Glutamatergic neuron (in vitro differentiated cells): ENCODE measurements around the gene CLEC18A. TPM values are rescaled to one million over a fixed set of nuclear protein-coding genes. Genes with fewer than 3 reads are reported as not detected.
A peak's percentile ranks its signal among the peaks of the same experiment; 100 is the strongest.
"Not testable (repeated sequence)": the region's sequence is repeated elsewhere in the genome, so short reads cannot be mapped to it uniquely, and the experiment has no call there.

Experiments used
- DNase-seq: peaks from one replicate; pipeline ENCODE4 v3.0.0; 2022
- H3K27ac Mint-ChIP-seq: one replicate; pipeline ENCODE4 v1.8.0; 2020; ENCODE audit warnings: mild to moderate bottlenecking, mixed read lengths, inconsistent platforms; ENCODE audit not compliant: unreplicated experiment
- H3K27me3 Mint-ChIP-seq: one replicate; pipeline ENCODE4 v1.8.0; 2020; ENCODE audit warnings: mild to moderate bottlenecking, moderate library complexity, mixed read lengths, inconsistent platforms; ENCODE audit not compliant: unreplicated experiment
- H3K36me3 Mint-ChIP-seq: one replicate; pipeline ENCODE4 v1.8.0; 2020; ENCODE audit warnings: mild to moderate bottlenecking, mixed read lengths, inconsistent platforms; ENCODE audit not compliant: unreplicated experiment
- H3K4me1 Mint-ChIP-seq: one replicate; pipeline ENCODE4 v1.8.0; 2020; ENCODE audit warnings: mild to moderate bottlenecking, low read depth, mixed read lengths, inconsistent platforms; ENCODE audit not compliant: unreplicated experiment
- H3K4me3 Mint-ChIP-seq: one replicate; pipeline ENCODE4 v1.8.0; 2020; ENCODE audit warnings: mild to moderate bottlenecking, mixed read lengths, inconsistent platforms; ENCODE audit not compliant: unreplicated experiment
- H3K9me3 Mint-ChIP-seq: one replicate; pipeline ENCODE4 v1.8.0; 2020; ENCODE audit warnings: mild to moderate bottlenecking, moderate library complexity, mixed read lengths, inconsistent platforms; ENCODE audit not compliant: unreplicated experiment
- long read RNA-seq: library from polyadenylated mRNA; unstranded; transcript quantifications from one replicate; pipeline ENCODE4 v2.0.0, GENCODE V29; 2020; ENCODE audit not compliant: unreplicated experiment
- total RNA-seq: library from RNA; stranded (reverse); fragmentation: NEBNext Ultra II Directional; extraction: Animal tissue kit (Norgen Biotek cat#: 25700); gene quantifications from one replicate; pipeline ENCODE4 v1.2.1, GENCODE V29; 2021; ENCODE audit not compliant: unreplicated experiment
- TF ChIP-seq, protein P1 (sequence below): fragments of 200-600 bp; sonication (generic); IDR thresholded peaks from one replicate; pipeline ENCODE4 v1.5.0; 2021; ENCODE audit not compliant: partially characterized antibody, unreplicated experiment

CLEC18A gene
- total RNA-seq, result 2.5 TPM
- long read RNA-seq, result 0 reads

DNA sequence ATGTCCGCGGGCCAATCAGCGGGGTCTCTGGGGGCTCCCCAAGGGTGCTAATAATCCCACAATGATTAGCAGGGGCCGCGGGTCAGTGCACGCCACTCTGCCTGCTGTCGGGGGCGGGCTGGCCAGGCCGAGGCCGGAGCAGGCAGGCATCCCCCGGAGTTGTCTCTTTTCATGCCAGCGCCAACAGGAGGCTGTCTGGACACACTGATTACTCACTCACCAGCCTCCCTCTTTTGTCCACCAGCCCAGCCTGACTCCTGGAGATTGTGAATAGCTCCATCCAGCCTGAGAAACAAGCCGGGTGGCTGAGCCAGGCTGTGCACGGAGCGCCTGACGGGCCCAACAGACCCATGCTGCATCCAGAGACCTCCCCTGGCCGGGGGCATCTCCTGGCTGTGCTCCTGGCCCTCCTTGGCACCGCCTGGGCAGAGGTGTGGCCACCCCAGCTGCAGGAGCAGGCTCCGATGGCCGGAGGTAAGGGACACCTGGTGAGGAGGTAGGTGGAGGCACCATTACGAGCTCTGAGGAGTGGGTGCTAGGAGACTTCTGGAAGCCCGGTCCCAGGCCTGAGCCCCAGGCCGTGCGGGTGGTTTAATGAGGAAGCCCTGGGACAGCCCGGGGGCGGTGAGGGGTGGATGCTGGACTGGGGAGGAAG is at the start of gene CLEC18A:
CLEC18A (plus strand) TSS at position 318 of the 655 bp plus-strand sequence; CDS start at position 351, 33 bp downstream.
- H3K4me3 Mint-ChIP-seq, H3K9me3 Mint-ChIP-seq, H3K4me1 Mint-ChIP-seq, H3K36me3 Mint-ChIP-seq, H3K27me3 Mint-ChIP-seq, H3K27ac Mint-ChIP-seq, DNase-seq: not testable (repeated sequence)

- H3K9me3 Mint-ChIP-seq, result peaks cover 3% of the 10 kb centered on the region
- H3K27me3 Mint-ChIP-seq, result no peaks in the 10 kb centered on the region
- H3K27ac Mint-ChIP-seq, result no peak overlapping the region
- no peak overlapping the region for H3K4me3 Mint-ChIP-seq
- H3K4me1 Mint-ChIP-seq, result peaks cover 4% of the 10 kb centered on the region
- H3K36me3 Mint-ChIP-seq, result peaks cover 9% of the 10 kb centered on the region
- DNase-seq, result no peak
- TF ChIP-seq, protein P1, sequence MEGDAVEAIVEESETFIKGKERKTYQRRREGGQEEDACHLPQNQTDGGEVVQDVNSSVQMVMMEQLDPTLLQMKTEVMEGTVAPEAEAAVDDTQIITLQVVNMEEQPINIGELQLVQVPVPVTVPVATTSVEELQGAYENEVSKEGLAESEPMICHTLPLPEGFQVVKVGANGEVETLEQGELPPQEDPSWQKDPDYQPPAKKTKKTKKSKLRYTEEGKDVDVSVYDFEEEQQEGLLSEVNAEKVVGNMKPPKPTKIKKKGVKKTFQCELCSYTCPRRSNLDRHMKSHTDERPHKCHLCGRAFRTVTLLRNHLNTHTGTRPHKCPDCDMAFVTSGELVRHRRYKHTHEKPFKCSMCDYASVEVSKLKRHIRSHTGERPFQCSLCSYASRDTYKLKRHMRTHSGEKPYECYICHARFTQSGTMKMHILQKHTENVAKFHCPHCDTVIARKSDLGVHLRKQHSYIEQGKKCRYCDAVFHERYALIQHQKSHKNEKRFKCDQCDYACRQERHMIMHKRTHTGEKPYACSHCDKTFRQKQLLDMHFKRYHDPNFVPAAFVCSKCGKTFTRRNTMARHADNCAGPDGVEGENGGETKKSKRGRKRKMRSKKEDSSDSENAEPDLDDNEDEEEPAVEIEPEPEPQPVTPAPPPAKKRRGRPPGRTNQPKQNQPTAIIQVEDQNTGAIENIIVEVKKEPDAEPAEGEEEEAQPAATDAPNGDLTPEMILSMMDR, result no peak
Observed at GRCh38 chr16:69903865-69904415, 47.2 kb upstream of the CLEC18A start.

DNA sequence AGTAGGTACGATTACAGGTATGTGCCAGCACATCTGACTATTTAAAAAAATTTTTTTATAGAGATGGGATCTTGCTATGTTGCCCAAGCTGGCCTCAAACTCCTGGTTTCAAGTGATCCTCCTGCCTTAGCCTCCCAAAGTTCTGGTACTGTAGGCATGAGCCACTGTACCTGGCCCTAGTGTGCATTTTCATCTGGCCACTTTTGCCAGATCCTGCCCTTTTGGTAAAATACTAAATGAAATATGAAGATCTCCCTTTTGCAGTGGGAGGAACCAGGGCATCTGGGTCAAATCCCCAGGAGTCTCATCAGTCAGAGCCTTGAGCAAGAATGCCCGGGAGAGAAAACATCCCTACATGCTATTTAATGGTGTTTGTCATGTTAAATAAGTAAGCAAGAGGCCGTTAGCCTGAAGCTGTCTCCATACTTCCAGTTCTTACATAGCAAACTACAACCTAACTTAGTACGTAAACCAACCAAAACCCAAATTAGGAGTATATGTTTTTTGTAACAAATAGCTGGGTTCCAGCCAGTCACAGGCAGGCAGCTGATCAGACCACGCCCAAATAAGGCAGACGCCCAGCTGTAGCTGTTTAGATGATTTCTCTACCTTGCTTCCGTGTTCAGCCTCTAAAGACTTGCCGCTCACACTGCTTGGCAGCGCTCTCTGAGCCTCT is 46.5 kb upstream of the CLEC18A start:
- no peak overlapping the region for H3K27ac Mint-ChIP-seq
- TF ChIP-seq, protein P1, result no peak
- peaks cover 9% of the 10 kb centered on the region for H3K36me3 Mint-ChIP-seq
- no peak overlapping the region for H3K4me3 Mint-ChIP-seq
- no peak for DNase-seq
- no peaks in the 10 kb centered on the region for H3K27me3 Mint-ChIP-seq
- H3K9me3 Mint-ChIP-seq, result peaks cover 3% of the 10 kb centered on the region
- peaks cover 4% of the 10 kb centered on the region for H3K4me1 Mint-ChIP-seq

DNA sequence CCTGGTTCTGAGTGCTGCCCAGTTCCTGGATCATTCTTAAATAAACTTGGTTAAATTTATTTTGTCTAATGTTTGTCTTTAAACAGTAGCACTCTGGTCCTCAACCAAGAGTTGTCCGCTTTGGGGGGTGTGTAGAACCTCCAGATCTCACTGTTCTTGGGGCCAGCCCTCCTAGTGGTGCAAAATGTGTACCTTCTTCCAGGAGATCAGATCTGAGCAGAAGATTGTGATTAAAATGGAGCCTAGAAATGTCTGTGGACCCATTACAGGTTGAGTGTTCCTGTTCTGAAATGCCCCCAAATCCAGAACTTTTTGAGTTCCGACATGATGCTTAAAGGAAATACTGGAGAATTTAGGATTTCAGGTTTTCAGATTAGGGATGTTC is 46.0 kb upstream of the CLEC18A start:
- Mint-ChIP-seq H3K4me1 (peaks cover 4% of the 10 kb centered on the region), H3K36me3 (peaks cover 9% of the 10 kb centered on the region), H3K27ac (no peak overlapping the region), H3K27me3 (no peaks in the 10 kb centered on the region), H3K9me3 (peaks cover 3% of the 10 kb centered on the region), H3K4me3 (no peak overlapping the region)
- no peak for DNase-seq
- TF ChIP-seq, protein P1, result peak; percentile 16

DNA sequence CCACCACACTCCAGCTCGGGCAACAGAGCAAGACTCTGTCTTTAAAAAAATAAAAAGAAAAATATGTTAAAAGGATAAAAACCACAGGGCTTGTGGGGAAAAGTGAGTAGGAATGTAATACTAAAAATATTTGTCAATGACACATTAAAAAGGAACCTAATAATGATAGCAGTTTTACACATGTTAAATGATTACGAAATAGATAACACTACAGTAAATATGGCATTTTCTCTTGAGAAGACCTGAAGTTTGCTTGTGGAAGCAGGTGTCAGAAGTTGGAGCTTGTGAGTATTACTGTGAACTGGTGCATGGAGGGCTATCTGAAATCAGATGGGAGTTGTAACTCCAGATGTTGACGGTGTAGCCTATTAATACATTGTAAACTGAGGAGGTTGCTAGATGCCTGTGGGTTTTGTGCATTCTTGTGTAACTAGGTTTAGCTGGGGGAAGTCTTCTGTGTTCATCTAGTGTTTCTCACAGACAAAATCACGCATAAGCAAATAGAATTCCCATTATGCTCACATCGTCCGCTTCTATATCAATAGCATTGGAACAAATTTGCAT is 44.2 kb upstream of the CLEC18A start:
- H3K27me3 Mint-ChIP-seq, result no peaks in the 10 kb centered on the region
- TF ChIP-seq, protein P1, result no peak
- DNase-seq, result no peak
- peaks cover 9% of the 10 kb centered on the region for H3K36me3 Mint-ChIP-seq
- H3K9me3 Mint-ChIP-seq, result peaks cover 3% of the 10 kb centered on the region
- H3K27ac Mint-ChIP-seq, result no peak overlapping the region
- H3K4me1 Mint-ChIP-seq, result peaks cover 4% of the 10 kb centered on the region
- H3K4me3 Mint-ChIP-seq, result no peak overlapping the region
